Endothelial cell of umbilical vein (primary cell): ENCODE measurements around the gene PRUNE2.

Source experiments
- POLR2A ChIP-seq: IDR thresholded peaks from 2 replicates; pipeline ENCODE4 v1.6.1; 2012; ENCODE audit warnings: low read depth, mild to moderate bottlenecking, control low read depth, low read length
- POLR2AphosphoS5 ChIP-seq: IDR thresholded peaks from 2 replicates; pipeline ENCODE4 v1.6.1; 2012; ENCODE audit warnings: low read depth, mild to moderate bottlenecking, control low read depth, low read length, moderate library complexity; ENCODE audit not compliant: insufficient read depth
- TF ChIP-seq, protein P1 (sequence below), 2 donors: IDR thresholded peaks; 1 replicate in 1 of 2; 2 replicates in 1 of 2; pipeline ENCODE4 v1.5.1; 2011; ENCODE audit warnings: low read length in 2 of 2, mild to moderate bottlenecking in 2 of 2, moderate library complexity in 2 of 2, control low read depth in 1 of 2, inconsistent platforms in 1 of 2, low read depth in 1 of 2; ENCODE audit not compliant: insufficient read depth in 1 of 2; ENCODE audit errors: extremely low read depth in 1 of 2
- TF ChIP-seq, protein P2 (sequence below): IDR thresholded peaks from 2 replicates; pipeline ENCODE4 v1.6.1; 2011; ENCODE audit not compliant: insufficient read depth, insufficient read length

- TF ChIP-seq, protein P1, sequence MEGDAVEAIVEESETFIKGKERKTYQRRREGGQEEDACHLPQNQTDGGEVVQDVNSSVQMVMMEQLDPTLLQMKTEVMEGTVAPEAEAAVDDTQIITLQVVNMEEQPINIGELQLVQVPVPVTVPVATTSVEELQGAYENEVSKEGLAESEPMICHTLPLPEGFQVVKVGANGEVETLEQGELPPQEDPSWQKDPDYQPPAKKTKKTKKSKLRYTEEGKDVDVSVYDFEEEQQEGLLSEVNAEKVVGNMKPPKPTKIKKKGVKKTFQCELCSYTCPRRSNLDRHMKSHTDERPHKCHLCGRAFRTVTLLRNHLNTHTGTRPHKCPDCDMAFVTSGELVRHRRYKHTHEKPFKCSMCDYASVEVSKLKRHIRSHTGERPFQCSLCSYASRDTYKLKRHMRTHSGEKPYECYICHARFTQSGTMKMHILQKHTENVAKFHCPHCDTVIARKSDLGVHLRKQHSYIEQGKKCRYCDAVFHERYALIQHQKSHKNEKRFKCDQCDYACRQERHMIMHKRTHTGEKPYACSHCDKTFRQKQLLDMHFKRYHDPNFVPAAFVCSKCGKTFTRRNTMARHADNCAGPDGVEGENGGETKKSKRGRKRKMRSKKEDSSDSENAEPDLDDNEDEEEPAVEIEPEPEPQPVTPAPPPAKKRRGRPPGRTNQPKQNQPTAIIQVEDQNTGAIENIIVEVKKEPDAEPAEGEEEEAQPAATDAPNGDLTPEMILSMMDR (IDR thresholded peaks at IDR 0.05; ENCODE audit: extremely low read depth in 1 of 2, insufficient read depth in 1 of 2, low read depth in 1 of 2, low read length in 2 of 2), result no peak
- TF ChIP-seq, protein P2, sequence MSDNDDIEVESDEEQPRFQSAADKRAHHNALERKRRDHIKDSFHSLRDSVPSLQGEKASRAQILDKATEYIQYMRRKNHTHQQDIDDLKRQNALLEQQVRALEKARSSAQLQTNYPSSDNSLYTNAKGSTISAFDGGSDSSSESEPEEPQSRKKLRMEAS, result no peak
- TF ChIP-seq POLR2AphosphoS5, result no peak
- no peak for TF ChIP-seq POLR2A
Measured at GRCh38 chr9:76624391-76625048, 281.4 kb downstream of the PRUNE2 start.
